ENCODE data around the gene PARD6G.
A peak's percentile ranks its signal among the peaks of the same experiment; 100 is the strongest.
"Not testable (repeated sequence)": the region's sequence is repeated elsewhere in the genome, so short reads cannot be mapped to it uniquely, and the experiment has no call there.

PARD6G gene

DNA sequence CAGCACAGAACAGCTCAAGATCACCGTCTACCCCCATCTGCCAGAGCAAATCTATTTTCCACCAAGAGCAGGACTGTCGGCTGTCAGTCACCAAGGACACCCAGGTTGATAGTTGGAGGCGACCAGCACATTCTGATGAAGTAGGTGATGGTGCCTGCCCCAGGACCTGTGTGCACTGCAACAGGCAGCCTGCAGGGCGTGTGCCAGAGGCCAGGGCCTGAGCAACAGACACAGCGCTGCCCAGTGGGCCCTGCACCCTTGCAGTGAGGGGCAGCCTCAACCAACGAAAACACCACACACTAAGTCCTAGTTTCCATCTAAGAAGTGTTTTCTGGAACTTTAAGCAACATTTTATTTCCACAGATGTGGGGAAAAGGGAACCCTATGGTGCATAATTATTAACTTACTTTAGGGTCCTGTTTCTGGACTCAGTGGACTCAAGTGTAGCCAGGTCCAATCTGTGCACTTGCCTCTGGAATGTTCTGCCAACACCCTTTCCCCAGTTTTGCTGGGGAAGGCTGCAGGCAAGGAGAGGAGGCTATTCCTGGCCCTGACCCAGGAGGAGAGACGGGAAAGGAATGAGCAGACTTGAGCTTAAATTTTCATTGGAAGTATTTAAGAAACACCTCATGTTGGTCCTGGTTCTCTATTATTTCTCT lies 76.8 kb downstream of the PARD6G start:
- DNase-seq (ENCODE audit: low spot score) = no peak

GRCh38 chr18:80169607-80170006 lies 77.7 kb downstream of the PARD6G start:
- no peak for DNase-seq (ENCODE audit: low spot score)

- no peak for DNase-seq (ENCODE audit: low spot score)
Observed at GRCh38 chr18:80168982-80169381, 78.3 kb downstream of the PARD6G start.

DNA sequence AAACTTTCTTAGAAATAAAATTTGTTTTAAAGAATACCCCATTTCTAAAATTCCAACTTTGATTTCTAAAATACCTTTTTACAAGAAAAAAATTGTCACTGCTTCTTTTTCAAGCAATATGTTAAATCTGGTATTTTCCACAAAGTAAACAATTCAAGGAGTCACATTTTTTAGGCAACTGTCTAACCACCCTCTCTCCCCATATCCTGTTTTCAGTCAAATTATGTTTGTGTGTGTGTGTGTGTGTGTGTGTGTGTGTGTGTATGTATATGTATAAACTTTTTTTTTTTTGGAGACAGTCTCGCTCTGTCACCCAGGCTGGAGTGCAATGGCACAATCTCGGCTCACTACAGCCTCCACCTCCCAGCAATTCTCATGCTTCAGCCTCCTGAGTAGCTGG lies 79.0 kb downstream of the PARD6G start:
- no peak for DNase-seq (ENCODE audit: low spot score)

GRCh38 chr18:80167931-80168330 lies 79.4 kb downstream of the PARD6G start:
- no peak for DNase-seq (ENCODE audit: low spot score)

- DNase-seq (ENCODE audit: low spot score) = no peak
Observed at GRCh38 chr18:80167331-80167730, 80.0 kb downstream of the PARD6G start.

- DNase-seq (ENCODE audit: low spot score) = no peak
Observed at GRCh38 chr18:80166725-80167124, 80.6 kb downstream of the PARD6G start.

- DNase-seq (ENCODE audit: low spot score) = no peak
Observed at GRCh38 chr18:80166240-80166639, 81.1 kb downstream of the PARD6G start.

DNA sequence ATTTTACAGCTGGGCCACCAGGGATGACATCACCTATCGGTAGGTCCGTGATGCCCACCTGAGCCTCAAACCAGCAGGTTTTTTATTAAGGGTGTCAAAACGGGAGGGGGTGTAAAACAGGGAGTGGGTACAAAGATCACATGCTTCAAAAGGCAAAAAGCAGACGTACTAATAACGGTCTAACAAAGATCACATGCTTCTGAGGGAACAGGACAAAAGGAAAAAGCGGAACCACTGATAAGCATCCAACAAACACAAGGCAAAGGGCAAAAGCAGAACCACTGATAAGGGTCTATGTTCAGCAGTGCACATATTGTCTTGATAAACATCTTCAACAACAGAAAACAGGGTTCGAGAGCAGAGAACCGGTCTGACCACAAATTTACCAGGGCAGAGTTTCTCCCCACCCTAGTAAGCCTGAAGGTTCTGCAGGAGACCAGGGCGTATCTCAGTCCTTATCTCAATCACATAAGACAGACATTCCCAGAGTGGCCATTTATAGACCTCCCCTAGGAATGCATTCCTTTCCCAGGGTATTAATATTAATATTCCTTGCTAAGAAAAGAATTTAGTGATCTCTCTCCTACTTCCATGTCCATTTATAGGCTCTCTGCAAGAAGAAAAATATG lies 82.5 kb downstream of the PARD6G start:
- not testable (repeated sequence) for DNase-seq (ENCODE audit: low spot score)

DNA sequence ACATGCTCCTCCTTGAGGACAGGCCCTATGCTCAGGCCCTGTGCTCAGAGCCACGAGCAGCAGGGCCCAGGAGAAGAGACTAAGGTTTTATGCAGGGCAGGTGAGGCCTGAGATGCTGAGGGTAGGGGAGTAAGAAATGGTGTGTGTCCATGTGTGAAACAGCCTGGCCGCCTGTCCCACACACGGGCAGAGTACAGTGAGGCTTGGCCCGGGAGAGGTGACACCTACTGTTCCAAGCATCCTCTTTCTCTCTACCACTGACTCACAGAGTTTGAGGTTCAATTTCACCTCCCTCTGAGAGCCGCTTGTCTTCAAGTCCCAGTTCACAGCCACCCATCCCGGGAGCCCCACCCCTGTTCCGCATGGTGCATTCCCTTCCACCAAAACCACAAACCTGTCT lies 84.1 kb downstream of the PARD6G start:
- DNase-seq (ENCODE audit: low spot score) = no peak

- DNase-seq (ENCODE audit: low spot score) = no peak
Observed at GRCh38 chr18:80161781-80162417, 85.4 kb downstream of the PARD6G start.

DNA sequence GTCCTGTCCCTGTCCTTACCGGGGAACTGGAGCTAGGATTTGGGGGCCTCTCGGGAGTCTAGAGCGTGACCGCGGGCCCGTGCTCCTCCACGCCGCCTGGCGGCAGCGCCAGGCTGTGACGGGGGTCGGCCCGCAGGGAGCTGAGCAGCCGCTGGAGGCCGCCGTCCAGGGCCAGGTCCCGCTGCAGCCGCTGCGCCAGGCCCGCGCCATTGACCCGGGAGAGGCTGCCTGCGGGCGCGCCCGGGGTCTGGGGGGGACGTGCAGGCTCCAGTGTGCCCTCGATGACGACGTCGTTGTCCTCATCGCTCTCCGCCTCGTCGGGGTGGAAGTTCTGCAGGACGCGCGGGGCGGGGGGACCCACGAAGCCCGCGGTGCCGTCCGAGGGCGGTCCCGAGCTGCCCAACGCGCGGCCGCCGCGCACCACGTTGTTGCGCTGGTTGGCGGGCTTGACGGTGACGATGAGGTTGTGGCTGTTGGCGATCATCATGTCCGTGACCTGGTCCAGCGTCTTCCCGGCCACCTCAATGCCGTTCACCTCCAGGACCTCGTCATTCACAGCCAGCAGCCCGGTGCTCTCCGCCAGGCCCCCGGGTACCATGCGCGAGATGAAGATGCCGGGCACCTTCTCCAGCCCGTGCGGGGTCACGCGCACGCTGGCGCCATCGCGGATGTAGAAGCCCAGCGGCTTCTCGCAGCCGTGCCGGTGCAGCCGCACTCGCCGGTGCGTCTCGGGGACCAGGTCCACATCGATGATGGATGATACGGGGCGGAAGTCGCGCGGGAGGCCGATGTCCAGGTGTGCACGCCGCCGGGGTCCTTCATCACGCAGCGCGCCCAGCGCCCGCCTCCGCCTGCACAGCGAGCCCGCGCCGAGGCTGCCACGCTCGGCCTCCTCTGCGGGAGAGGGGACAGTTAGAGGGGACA lies 87.3 kb downstream of the PARD6G start:
- no peak for DNase-seq (ENCODE audit: low spot score)

DNA sequence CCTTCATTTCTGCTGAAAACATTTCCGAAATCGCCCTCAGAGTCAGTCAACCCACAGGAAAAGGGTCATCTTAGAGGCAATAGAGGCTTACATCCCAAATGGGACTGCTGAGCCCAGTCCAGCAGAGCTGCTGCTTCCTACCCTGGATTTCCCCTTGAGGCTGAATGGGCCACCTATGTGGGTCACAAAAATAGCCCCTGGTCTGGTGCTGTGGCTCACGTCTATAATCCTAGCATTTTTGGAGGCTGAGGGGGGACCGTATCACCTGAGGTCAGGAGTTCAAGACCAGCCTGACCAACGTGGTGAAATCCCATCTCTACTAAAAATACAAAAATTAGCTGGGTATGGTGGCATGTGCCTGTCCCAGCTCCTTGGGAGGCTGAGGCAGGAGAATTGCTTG lies 88.9 kb downstream of the PARD6G start:
- DNase-seq (ENCODE audit: low spot score) = no peak

DNA sequence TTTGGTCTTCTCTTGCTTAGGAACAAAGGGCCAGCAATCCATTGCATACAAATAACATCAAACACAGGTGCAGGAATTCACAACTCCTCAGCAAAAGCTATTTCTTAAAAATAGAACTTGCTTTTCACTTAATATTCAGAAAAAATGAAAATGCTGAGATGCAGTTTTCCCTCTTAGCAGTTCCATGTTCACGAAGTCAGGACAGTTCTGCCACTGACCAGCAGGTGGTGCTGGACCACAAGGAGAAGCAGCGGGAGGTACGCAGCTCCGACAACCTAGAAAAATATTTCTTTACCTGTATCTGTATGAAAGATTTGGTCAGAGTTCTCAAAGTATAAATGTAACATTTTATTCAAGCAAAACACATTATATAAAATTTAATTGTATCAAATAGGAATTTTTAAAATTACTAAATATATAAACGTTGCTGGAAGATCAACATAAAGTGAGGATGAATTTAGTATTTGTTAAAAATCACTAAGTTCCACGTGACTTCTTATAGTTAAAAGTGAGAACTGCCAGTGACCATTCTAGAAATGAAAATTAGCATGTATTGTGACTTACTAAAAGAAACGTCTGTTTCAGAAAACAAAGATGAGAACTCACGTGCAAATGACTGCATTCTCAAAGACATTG lies 89.5 kb downstream of the PARD6G start:
- DNase-seq (ENCODE audit: low spot score) = peak; percentile 52

- DNase-seq (ENCODE audit: low spot score) = no peak
Observed at GRCh38 chr18:80154293-80154692, 93.0 kb downstream of the PARD6G start.

DNA sequence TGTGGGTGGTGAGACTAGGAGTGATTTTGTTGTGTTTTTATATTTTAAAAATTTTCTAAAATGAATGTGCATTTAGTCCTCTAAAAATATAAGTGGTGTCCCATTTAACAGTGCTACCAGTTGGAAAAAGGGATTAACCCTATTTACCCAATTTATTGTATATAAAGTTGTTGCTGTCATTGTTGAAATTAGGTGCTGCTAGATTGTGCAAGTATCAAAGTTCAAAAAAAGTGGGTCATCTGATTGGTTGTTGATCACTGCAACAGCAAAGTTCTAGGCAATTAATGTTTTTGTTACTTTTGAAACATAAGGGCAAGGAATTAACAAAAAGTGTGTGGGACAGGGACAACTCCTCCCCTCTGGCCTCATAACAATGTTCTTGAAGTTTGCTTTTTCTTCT lies 97.6 kb downstream of the PARD6G start:
- DNase-seq (ENCODE audit: low spot score) = no peak

- no peak for DNase-seq (ENCODE audit: low spot score)
Observed at GRCh38 chr18:80148326-80149199, 98.8 kb downstream of the PARD6G start.

DNA sequence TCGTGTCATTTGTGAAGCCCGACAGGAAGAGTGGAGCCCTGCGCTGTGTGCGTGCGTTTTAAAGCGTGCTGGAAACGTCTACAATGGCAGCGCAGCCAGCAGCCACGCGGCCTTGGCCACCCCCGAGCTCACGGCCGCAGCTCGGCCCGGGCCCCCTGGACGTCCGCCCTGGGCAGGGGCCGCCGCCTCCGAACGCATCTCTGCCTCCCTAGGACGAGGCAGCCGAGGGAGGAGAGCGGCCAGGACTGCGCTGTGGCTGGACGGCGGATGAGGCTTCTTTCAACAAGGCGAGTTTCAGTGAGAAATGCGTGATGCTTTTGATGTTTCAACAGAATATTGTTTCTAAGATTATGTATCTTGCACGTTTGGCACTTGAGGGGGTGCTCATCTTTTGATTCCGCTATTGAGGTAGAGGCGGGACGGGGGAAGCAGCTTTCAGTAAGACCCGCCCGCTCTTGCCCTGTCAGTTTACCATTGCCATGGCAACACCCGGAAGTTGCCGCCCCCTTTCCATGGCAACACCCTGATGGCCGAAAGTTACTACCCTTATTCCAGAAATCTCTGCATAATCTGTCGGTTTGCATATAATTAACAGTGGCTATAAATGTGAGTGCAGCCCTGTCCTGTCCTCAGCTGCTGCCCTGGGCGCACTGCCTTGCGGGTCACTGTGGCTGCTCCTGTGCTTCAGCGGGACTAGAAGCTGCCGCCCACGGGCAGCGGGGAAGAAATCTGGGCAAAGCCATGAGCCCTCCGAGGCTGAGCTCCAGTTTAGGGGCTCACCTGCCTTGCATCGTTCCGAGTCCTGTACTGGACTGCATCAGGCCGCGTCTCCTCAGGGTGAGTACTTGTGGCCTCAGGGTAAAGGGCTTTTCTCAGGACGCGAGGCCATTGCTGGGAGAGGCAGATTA lies 99.6 kb downstream of the PARD6G start:
- DNase-seq (ENCODE audit: low spot score) = no peak

GRCh38 chr18:80147037-80147417 lies 100.3 kb downstream of the PARD6G start:
- no peak for DNase-seq (ENCODE audit: low spot score)

DNA sequence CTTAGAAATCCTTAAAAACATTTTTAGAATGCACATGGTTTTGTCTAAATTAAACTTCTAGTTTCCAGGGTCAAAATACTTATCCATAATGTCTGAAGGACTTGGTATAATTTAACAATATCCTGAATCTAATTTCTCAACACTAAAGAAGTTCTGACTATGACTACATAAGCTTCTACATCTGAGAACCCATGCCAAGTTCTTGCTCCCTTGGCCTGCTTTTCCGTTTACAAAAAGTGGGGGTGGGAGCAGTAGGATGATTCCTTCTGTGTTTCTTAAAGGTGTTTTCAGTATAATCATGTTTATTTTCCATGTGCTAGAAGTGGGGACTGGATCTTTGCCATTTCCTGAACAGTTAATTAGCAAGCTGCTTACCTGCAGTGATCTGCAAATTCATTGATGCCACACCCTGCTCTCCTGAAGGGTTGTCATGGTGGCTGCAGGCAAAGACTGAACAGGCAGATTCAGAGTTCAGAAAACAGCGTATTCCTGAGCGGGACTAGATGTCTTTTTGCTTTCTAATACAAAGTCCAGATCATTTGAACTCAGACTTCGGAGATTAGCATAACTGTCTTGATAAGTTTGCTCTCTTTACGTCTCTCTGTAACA lies 102.0 kb downstream of the PARD6G start:
- no peak for DNase-seq (ENCODE audit: low spot score)
